Thyroid gland (tissue), 4 donors: ENCODE results near the gene KLHL21. TPM values are rescaled to one million over a fixed set of nuclear protein-coding genes. Genes with fewer than 3 reads are reported as not detected.

ENCODE experiments used
- DNase-seq, 2 donors: peaks; one replicate each; pipeline ENCODE4 v3.0.0-alpha.2; 2019
- H3K27ac ChIP-seq, 3 donors: fragments of 200-600 bp; sonication (generic); 1 replicate in 2 of 3; 2 replicates in 1 of 3; pipeline ENCODE4 v1.5.1; 2016 to 2019; ENCODE audit warnings: mild to moderate bottlenecking in 1 of 3, moderate library complexity in 1 of 3
- H3K27me3 ChIP-seq: fragments of 200-600 bp; sonication (generic); one replicate; pipeline ENCODE4 v1.5.1; 2019
- H3K36me3 ChIP-seq, 2 donors: fragments of 200-600 bp; sonication (generic); one replicate each; pipeline ENCODE4 v1.5.1; 2016 to 2019
- H3K4me1 ChIP-seq, 2 donors: fragments of 200-600 bp; sonication (generic); one replicate each; pipeline ENCODE4 v1.5.1; 2017 to 2019
- H3K4me3 ChIP-seq, 3 donors: fragments of 200-600 bp; sonication (generic); replicated peaks in 1 of 3; 1 replicate in 2 of 3; 2 replicates in 1 of 3; pipeline ENCODE4 v1.5.1; 2016; ENCODE audit warnings: mild to moderate bottlenecking in 1 of 3
- H3K9me3 ChIP-seq: fragments of 200-600 bp; sonication (generic); one replicate; pipeline ENCODE4 v1.5.1; 2017
- CTCF ChIP-seq, 6 experiments: fragments of 200-600 bp in 3 of 6; fragments of 450-650 bp in 3 of 6; sonication (generic) in 3 of 6; IDR thresholded peaks; one replicate each; pipeline ENCODE4 v1.5.1; 2016 to 2019; ENCODE audit warnings: antibody characterized with exemption in 6 of 6, mild to moderate bottlenecking in 2 of 6, inconsistent platforms in 1 of 6, moderate library complexity in 1 of 6
- POLR2A ChIP-seq, 2 donors: fragments of 450-650 bp; IDR thresholded peaks; one replicate each; pipeline ENCODE4 v1.6.1; 2017; ENCODE audit warnings: antibody characterized with exemption in 2 of 2, mild to moderate bottlenecking in 2 of 2, moderate library complexity in 1 of 2
- WGBS, 2 donors: methylation state at CpG; one replicate each; pipeline ENCODE4 v1.1.5; 2017; 5-methylcytosine and 5-hydroxymethylcytosine counted together
- intact Hi-C: fragments of 100-400 bp; cut with DNase I; formaldehyde crosslinking; loops from one replicate; pipeline ENCODE4 v1.15.1; 2023
- total RNA-seq, 4 donors: library from RNA; depleted of rRNA; stranded (reverse); fragments of >200 nt; gene quantifications; one replicate each; pipeline ENCODE4 v1.2.3, GENCODE V29; 2016

Gene KLHL21, protein sequence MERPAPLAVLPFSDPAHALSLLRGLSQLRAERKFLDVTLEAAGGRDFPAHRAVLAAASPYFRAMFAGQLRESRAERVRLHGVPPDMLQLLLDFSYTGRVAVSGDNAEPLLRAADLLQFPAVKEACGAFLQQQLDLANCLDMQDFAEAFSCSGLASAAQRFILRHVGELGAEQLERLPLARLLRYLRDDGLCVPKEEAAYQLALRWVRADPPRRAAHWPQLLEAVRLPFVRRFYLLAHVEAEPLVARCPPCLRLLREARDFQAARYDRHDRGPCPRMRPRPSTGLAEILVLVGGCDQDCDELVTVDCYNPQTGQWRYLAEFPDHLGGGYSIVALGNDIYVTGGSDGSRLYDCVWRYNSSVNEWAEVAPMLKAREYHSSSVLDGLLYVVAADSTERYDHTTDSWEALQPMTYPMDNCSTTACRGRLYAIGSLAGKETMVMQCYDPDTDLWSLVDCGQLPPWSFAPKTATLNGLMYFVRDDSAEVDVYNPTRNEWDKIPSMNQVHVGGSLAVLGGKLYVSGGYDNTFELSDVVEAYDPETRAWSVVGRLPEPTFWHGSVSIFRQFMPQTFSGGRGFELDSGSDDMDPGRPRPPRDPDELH
- 10 to 100 TPM; 34.9 to 68.4 (median 44.6) TPM for total RNA-seq

DNA sequence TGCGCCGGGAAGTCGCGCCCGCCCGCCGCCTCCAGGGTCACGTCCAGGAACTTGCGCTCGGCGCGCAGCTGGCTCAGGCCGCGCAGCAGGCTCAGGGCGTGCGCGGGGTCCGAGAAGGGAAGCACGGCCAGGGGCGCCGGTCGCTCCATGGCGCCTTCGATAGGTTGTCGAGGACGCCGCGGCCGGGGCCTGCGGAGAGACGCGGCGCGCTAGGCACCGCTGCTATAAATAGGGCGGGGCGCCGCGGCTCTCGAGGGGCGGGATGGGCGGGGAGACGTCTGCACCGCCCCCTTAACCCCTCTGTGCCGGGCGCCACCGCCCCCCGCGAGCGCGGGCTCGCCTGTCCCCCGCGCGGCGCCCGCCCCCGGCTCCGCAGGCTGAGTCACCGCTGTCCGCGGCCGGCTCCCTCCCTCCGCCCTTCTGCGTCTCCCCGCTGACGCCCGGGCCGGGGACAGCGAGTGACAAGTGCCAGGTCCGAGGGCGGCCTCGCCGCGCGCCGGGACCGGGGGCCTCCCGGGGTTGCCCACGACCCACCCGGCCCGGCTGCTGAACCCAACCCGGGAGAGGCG lies at the start of gene KLHL21:
KLHL21 (minus strand) TSS at position 201 of the 569 bp plus-strand sequence; CDS start at position 149, 52 bp downstream.
- Histone ChIP-seq H3K9me3 (no peaks in the 10 kb centered on the region), H3K4me3 (peak within 1 kb of the TSS; percentile 62 to 92 (median 91)), H3K27ac (peak within 1 kb of the TSS; percentile 98 to 99 (median 99)), H3K27me3 (no peaks in the 10 kb centered on the region), H3K4me1 (peaks cover 39 to 53% of the 10 kb centered on the region in 2 donors), H3K36me3 (peaks cover 8 to 13% of the 10 kb centered on the region in 2 donors)
- peak; percentile 90 to 93 for DNase-seq
- intact Hi-C loops, result no loop called here
- WGBS, 2 donors, result 0 to 1% methylated on average over 1 to 44 of the region's 84 CpGs
- TF ChIP-seq CTCF (IDR thresholded peaks at IDR 0.05) (no peak), POLR2A (IDR thresholded peaks at IDR 0.05) (peak; percentile 38 to 92)

- DNase-seq, result no peak
- 82 to 87% methylated on average over 12 to 17 of the region's 17 CpGs for WGBS, 2 donors
- Histone ChIP-seq H3K4me1 (no peaks in the 10 kb centered on the region), H3K36me3 (peaks cover 7 to 10% of the 10 kb centered on the region in 2 donors), H3K27ac (no peak overlapping the region), H3K9me3 (no peaks in the 10 kb centered on the region), H3K27me3 (no peaks in the 10 kb centered on the region), H3K4me3 (no peak overlapping the region)
- TF ChIP-seq CTCF (IDR thresholded peaks at IDR 0.05) (no peak), POLR2A (IDR thresholded peaks at IDR 0.05) (no peak)
- intact Hi-C loops, result no loop called here
These were observed 49.2 kb upstream of the KLHL21 start for GRCh38 chr1:6651909-6652308.

GRCh38 chr1:6648556-6648955 lies 45.9 kb upstream of the KLHL21 start:
- H3K9me3 ChIP-seq, result no peaks in the 10 kb centered on the region
- peaks cover 7 to 12% of the 10 kb centered on the region in 2 donors for H3K36me3 ChIP-seq
- H3K4me3 ChIP-seq, result no peak overlapping the region
- 79 to 94% methylated on average over 6 of the region's 6 CpGs for WGBS, 2 donors
- no peaks in the 10 kb centered on the region for H3K4me1 ChIP-seq
- TF ChIP-seq CTCF (IDR thresholded peaks at IDR 0.05) (no peak), POLR2A (IDR thresholded peaks at IDR 0.05) (no peak)
- no peak for DNase-seq
- intact Hi-C loops, result loop anchor here (5.0 kb wide), 1 partner anchor 161 kb away; no protein-coding TSS in a partner anchor
- no peak overlapping the region for H3K27ac ChIP-seq
- H3K27me3 ChIP-seq, result no peaks in the 10 kb centered on the region

- Histone ChIP-seq H3K27ac (no peak overlapping the region), H3K4me1 (no peaks in the 10 kb centered on the region), H3K27me3 (no peaks in the 10 kb centered on the region), H3K4me3 (no peak overlapping the region), H3K36me3 (peaks cover 0 to 3% of the 10 kb centered on the region in 2 donors), H3K9me3 (no peaks in the 10 kb centered on the region)
- DNase-seq, result peak; percentile 50 to 51
- intact Hi-C loops, result loop anchor here (2.0 to 5.0 kb wide), 2 partner anchors 92 to 159 kb away; partner anchors contain the start of genes NOL9 and TAS1R1
- no peak for TF ChIP-seq POLR2A (IDR thresholded peaks at IDR 0.05)
- peak; percentile 35 to 82 (median 70) for TF ChIP-seq CTCF (IDR thresholded peaks at IDR 0.05)
- 27 to 29% methylated on average over 10 of the region's 10 CpGs for WGBS, 2 donors
These were observed 44.0 kb upstream of the KLHL21 start for GRCh38 chr1:6646499-6647148.
